GM13976 (cell line): ENCODE data around the gene THAP6.

ENCODE experiments used
- DNase-seq: peaks from one replicate; pipeline ENCODE4 v3.0.0; 2012; ENCODE audit warnings: low spot score
- in situ Hi-C: fragments of 300-500 bp; cut with MboI; formaldehyde crosslinking; loops from one replicate; pipeline ENCODE4 v1.12.0; 2022; ENCODE audit warnings: low sequenced_read_pairs, mixed read lengths, inconsistent platforms; ENCODE audit not compliant: unreplicated experiment
- TF ChIP-seq, protein P1 (sequence below): IDR thresholded peaks from 2 replicates; pipeline ENCODE4 v1.5.1; 2012; ENCODE audit warnings: borderline replicate concordance, mild to moderate bottlenecking; ENCODE audit not compliant: insufficient read depth; ENCODE audit errors: extremely low read depth, missing control alignments, control extremely low read depth

The THAP6 gene

GRCh38 chr4:75514131-75514948, at the start of gene THAP6, which contains the start of gene RCHY1:
THAP6 (plus strand) TSS chr4:75514473; CDS start chr4:75515453, 980 bp downstream.
RCHY1 (minus strand) TSS chr4:75514403; CDS start chr4:75514286, 117 bp downstream.
- in situ Hi-C loops, result no loop called here

GRCh38 chr4:75469896-75470295, 44.4 kb upstream of the THAP6 start:
- TF ChIP-seq, protein P1, sequence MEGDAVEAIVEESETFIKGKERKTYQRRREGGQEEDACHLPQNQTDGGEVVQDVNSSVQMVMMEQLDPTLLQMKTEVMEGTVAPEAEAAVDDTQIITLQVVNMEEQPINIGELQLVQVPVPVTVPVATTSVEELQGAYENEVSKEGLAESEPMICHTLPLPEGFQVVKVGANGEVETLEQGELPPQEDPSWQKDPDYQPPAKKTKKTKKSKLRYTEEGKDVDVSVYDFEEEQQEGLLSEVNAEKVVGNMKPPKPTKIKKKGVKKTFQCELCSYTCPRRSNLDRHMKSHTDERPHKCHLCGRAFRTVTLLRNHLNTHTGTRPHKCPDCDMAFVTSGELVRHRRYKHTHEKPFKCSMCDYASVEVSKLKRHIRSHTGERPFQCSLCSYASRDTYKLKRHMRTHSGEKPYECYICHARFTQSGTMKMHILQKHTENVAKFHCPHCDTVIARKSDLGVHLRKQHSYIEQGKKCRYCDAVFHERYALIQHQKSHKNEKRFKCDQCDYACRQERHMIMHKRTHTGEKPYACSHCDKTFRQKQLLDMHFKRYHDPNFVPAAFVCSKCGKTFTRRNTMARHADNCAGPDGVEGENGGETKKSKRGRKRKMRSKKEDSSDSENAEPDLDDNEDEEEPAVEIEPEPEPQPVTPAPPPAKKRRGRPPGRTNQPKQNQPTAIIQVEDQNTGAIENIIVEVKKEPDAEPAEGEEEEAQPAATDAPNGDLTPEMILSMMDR, result no peak
- DNase-seq, result no peak
- in situ Hi-C loops, result no loop called here

More at GRCh38 chr4:75514131-75514948, at the start of gene THAP6, which contains the start of gene RCHY1:
- TF ChIP-seq, protein P1, result no peak
- DNase-seq, result peak; percentile 86

GRCh38 chr4:75470738-75471137, 43.5 kb upstream of the THAP6 start:
- TF ChIP-seq, protein P1, result no peak
- in situ Hi-C loops, result no loop called here
- no peak for DNase-seq

- DNase-seq, result no peak
- TF ChIP-seq, protein P1, result no peak
- in situ Hi-C loops, result no loop called here
Measured at GRCh38 chr4:75477201-75477600, 37.1 kb upstream of the THAP6 start.

DNA sequence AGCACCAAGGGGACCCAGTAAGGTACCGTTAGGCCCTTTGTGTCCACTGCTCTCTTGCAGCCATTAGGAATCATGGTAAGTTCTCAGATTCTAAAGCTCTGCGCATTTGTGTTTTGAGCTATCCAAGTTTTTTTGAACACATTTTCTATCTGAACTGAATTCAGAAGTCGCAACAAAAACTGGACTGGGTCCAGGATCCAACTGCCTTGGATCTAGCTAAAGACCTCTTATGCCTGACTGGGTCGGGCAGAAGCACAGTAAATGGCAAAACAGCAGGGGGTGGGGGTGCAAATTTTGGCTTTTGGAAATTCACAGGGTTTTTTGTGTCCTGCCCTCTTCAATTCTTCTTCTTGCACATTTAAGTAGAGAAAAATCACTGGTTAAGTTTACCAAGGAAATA, 30.1 kb upstream of the THAP6 start:
- TF ChIP-seq, protein P1, result no peak
- no peak for DNase-seq
- in situ Hi-C loops, result no loop called here

- in situ Hi-C loops, result no loop called here
- DNase-seq, result no peak
- TF ChIP-seq, protein P1, result no peak
Measured at GRCh38 chr4:75490155-75490554, 24.1 kb upstream of the THAP6 start.
